HepG2 (cell line): ENCODE results near the gene ZBTB26. TPM values are rescaled to one million over a fixed set of nuclear protein-coding genes. Genes with fewer than 3 reads are reported as not detected.

Experiments used
- AKAP8 ChIP-seq: sonication (generic); formaldehyde crosslinking; IDR thresholded peaks from 2 replicates; pipeline ENCODE4 v1.5.1; 2020; ENCODE audit warnings: mild to moderate bottlenecking, missing genetic modification reagents
- ASH2L ChIP-seq: fragments of 300-600, 200-600 bp; sonication (generic); IDR thresholded peaks from 2 replicates; pipeline ENCODE4 v1.7.0; 2017; ENCODE audit warnings: low read depth, mild to moderate bottlenecking, moderate library complexity, mixed read lengths, low read length; ENCODE audit not compliant: insufficient read length
- DPF2 ChIP-seq: sonication (generic); formaldehyde crosslinking; IDR thresholded peaks from 2 replicates; pipeline ENCODE4 v1.4.0; 2020; ENCODE audit warnings: mild to moderate bottlenecking, low read depth, missing genetic modification reagents, borderline replicate concordance
- HNRNPLL ChIP-seq: fragments of 200-400 bp; formaldehyde crosslinking; IDR thresholded peaks from 2 replicates; pipeline ENCODE4 v1.6.1; 2017; ENCODE audit warnings: mild to moderate bottlenecking, low read depth, low read length; ENCODE audit not compliant: poor library complexity, severe bottlenecking
- MIER3 ChIP-seq: IDR thresholded peaks from 2 replicates; pipeline ENCODE4 v1.6.1; 2016; ENCODE audit warnings: missing compliant biosample characterization, borderline replicate concordance
- RFX5 ChIP-seq: IDR thresholded peaks from 2 replicates; pipeline ENCODE4 v1.6.1; 2011; ENCODE audit warnings: low read depth, low read length, improper control_type of control experiment
- SUZ12 ChIP-seq: fragments of 150-350 bp; IDR thresholded peaks from 2 replicates; pipeline ENCODE4 v1.6.1; 2014; ENCODE audit warnings: low read depth, low read length
- ZBTB20 ChIP-seq: sonication (generic); formaldehyde crosslinking; IDR thresholded peaks from 2 replicates; pipeline ENCODE4 v1.8.1; 2023; ENCODE audit warnings: missing genetic modification reagents, low read depth, mild to moderate bottlenecking, borderline replicate concordance
- ZEB1 ChIP-seq: IDR thresholded peaks from 2 replicates; pipeline ENCODE4 v1.6.1; 2012; ENCODE audit warnings: mild to moderate bottlenecking, low read depth, inconsistent platforms; ENCODE audit not compliant: insufficient replicate concordance
- ZNF12 ChIP-seq: sonication (generic); formaldehyde crosslinking; IDR thresholded peaks from 2 replicates; pipeline ENCODE4 v1.5.0; 2020; ENCODE audit warnings: missing genetic modification reagents
- ZNF30 ChIP-seq: sonication (generic); formaldehyde crosslinking; IDR thresholded peaks from 2 replicates; pipeline ENCODE4 v1.5.0; 2020; ENCODE audit warnings: mild to moderate bottlenecking, missing genetic modification reagents
- ZNF34 ChIP-seq: sonication (generic); formaldehyde crosslinking; IDR thresholded peaks from 2 replicates; pipeline ENCODE4 v1.4.0; 2020; ENCODE audit warnings: mild to moderate bottlenecking, missing genetic modification reagents, borderline replicate concordance
- ZNF570 ChIP-seq: sonication (generic); formaldehyde crosslinking; IDR thresholded peaks from 2 replicates; pipeline ENCODE4 v1.4.0; 2020; ENCODE audit warnings: mild to moderate bottlenecking, missing genetic modification reagents, borderline replicate concordance
- ZNF629 ChIP-seq: sonication (generic); formaldehyde crosslinking; conservative IDR thresholded peaks from 2 replicates; pipeline ENCODE4 v1.5.0; 2020; ENCODE audit warnings: missing genetic modification reagents
- ZNF644 ChIP-seq: IDR thresholded peaks from 2 replicates; pipeline ENCODE4 v1.6.1; 2016; ENCODE audit warnings: low read depth
- polyA plus RNA-seq, 8 experiments: library from polyadenylated mRNA; depleted of rRNA in 3 of 8; stranded (reverse) in 7 of 8; unstranded in 1 of 8; fragments of >200 nt; fragmentation: Illumina TruSeq in 4 of 8; extraction: Trizol in 4 of 8; gene quantifications; 2 replicates each; pipeline versions ENCODE4 v1.2.1 to v1.2.3, GENCODE V29; 2011 to 2016; ENCODE audit warnings: low read depth in 4 of 8, missing spikeins in 1 of 8, mixed read lengths in 1 of 8; ENCODE audit not compliant: insufficient read depth in 1 of 8
- total RNA-seq, 5 experiments: library from RNA; depleted of rRNA; stranded (reverse); fragments of >200 nt; fragmentation: Illumina TruSeq; extraction: Trizol; gene quantifications; 2 replicates each; pipeline ENCODE4 v1.2.3, GENCODE V29; 2016; ENCODE audit warnings: low read depth in 1 of 5
- TF ChIP-seq, protein P1 (sequence below): sonication (generic); formaldehyde crosslinking; IDR thresholded peaks from 2 replicates; pipeline ENCODE4 v1.4.0; 2020; ENCODE audit warnings: missing genetic modification reagents
- TF ChIP-seq, protein P2 (sequence below): sonication (generic); formaldehyde crosslinking; IDR thresholded peaks from 2 replicates; pipeline ENCODE4 v1.4.0; 2020; ENCODE audit warnings: missing genetic modification reagents
- TF ChIP-seq, protein P3 (sequence below): sonication (generic); formaldehyde crosslinking; IDR thresholded peaks from 2 replicates; pipeline ENCODE4 v1.4.0; 2020; ENCODE audit warnings: missing genetic modification reagents

Gene ZBTB26
- total and polyA plus RNA-seq, 2 of the 13 experiments (the other 11 are each of a cell fraction or from before 2014, with no cell fraction given) = 4.5 to 8.6 TPM

DNA sequence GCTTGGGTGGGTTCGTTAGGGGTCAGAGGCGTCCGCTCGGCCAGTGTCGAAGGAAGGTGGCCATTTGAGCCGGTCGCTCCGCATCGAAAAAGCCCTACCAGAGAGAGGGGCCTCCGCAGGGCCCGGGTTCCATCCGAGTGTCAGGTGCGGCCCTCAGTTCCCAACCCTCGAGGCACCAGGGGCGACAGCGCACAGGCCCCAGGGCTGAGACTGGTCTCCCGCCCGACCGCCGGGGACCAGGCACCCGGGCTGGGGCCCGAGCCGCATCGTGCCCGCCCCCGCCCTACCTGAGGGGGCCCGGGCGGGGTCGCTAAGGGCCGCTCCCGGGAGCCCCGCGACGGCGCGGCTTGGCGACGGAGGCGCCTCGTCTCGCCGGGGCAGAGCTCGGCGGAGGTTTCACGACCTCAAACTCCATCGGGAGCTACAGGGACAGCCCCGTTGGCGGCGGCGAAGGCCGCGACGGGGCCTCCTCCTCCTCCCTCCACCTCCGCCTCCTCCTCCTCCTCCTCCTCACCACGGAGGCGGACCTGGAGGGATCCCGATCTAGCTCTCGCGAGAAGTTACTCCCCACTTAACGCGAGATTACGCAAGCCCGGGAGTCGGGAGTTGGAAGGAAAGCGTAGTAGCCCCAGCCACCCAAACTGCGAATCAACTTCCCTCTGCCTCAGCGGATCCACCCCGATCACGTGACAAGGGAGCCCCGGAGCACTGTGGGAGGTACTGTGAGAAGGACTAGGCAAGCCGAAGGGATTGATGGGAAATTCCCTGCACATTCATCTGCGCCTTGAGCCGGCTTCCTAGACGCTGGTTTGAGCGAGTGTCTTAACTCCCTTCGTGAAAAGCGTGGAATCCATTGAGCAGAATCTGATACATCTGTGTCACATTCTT lies 26.2 kb downstream of the ZBTB26 start, which contains the start of gene RC3H2 (continued):
- TF ChIP-seq, protein P1, sequence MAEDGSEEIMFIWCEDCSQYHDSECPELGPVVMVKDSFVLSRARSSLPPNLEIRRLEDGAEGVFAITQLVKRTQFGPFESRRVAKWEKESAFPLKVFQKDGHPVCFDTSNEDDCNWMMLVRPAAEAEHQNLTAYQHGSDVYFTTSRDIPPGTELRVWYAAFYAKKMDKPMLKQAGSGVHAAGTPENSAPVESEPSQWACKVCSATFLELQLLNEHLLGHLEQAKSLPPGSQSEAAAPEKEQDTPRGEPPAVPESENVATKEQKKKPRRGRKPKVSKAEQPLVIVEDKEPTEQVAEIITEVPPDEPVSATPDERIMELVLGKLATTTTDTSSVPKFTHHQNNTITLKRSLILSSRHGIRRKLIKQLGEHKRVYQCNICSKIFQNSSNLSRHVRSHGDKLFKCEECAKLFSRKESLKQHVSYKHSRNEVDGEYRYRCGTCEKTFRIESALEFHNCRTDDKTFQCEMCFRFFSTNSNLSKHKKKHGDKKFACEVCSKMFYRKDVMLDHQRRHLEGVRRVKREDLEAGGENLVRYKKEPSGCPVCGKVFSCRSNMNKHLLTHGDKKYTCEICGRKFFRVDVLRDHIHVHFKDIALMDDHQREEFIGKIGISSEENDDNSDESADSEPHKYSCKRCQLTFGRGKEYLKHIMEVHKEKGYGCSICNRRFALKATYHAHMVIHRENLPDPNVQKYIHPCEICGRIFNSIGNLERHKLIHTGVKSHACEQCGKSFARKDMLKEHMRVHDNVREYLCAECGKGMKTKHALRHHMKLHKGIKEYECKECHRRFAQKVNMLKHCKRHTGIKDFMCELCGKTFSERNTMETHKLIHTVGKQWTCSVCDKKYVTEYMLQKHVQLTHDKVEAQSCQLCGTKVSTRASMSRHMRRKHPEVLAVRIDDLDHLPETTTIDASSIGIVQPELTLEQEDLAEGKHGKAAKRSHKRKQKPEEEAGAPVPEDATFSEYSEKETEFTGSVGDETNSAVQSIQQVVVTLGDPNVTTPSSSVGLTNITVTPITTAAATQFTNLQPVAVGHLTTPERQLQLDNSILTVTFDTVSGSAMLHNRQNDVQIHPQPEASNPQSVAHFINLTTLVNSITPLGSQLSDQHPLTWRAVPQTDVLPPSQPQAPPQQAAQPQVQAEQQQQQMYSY = no peak
- TF ChIP-seq ZNF12 (no peak), AKAP8 (CRISPR knock-in tag) (peak; percentile 62; the same call in 1 of the 2 replicates), ZNF34 (CRISPR knock-in tag) (no peak), SUZ12 (peak; percentile 54; the same call in 1 of the 2 replicates), ZNF30 (no peak), ZNF629 (no peak), ZNF644 (CRISPR knock-in tag) (no peak), DPF2 (CRISPR knock-in tag) (no peak), RFX5 (no peak), ZNF570 (no peak), HNRNPLL (peak; percentile 82), MIER3 (CRISPR knock-in tag) (peak; percentile 66; the same call in 1 of the 2 replicates), ZEB1 (no peak), ZBTB20 (CRISPR knock-in tag) (peak; percentile 13; the same call in 1 of the 2 replicates), ASH2L (peak; percentile 96)
- TF ChIP-seq, protein P2, sequence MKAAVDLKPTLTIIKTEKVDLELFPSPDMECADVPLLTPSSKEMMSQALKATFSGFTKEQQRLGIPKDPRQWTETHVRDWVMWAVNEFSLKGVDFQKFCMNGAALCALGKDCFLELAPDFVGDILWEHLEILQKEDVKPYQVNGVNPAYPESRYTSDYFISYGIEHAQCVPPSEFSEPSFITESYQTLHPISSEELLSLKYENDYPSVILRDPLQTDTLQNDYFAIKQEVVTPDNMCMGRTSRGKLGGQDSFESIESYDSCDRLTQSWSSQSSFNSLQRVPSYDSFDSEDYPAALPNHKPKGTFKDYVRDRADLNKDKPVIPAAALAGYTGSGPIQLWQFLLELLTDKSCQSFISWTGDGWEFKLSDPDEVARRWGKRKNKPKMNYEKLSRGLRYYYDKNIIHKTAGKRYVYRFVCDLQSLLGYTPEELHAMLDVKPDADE (CRISPR knock-in tag) = no peak
- TF ChIP-seq, protein P3, sequence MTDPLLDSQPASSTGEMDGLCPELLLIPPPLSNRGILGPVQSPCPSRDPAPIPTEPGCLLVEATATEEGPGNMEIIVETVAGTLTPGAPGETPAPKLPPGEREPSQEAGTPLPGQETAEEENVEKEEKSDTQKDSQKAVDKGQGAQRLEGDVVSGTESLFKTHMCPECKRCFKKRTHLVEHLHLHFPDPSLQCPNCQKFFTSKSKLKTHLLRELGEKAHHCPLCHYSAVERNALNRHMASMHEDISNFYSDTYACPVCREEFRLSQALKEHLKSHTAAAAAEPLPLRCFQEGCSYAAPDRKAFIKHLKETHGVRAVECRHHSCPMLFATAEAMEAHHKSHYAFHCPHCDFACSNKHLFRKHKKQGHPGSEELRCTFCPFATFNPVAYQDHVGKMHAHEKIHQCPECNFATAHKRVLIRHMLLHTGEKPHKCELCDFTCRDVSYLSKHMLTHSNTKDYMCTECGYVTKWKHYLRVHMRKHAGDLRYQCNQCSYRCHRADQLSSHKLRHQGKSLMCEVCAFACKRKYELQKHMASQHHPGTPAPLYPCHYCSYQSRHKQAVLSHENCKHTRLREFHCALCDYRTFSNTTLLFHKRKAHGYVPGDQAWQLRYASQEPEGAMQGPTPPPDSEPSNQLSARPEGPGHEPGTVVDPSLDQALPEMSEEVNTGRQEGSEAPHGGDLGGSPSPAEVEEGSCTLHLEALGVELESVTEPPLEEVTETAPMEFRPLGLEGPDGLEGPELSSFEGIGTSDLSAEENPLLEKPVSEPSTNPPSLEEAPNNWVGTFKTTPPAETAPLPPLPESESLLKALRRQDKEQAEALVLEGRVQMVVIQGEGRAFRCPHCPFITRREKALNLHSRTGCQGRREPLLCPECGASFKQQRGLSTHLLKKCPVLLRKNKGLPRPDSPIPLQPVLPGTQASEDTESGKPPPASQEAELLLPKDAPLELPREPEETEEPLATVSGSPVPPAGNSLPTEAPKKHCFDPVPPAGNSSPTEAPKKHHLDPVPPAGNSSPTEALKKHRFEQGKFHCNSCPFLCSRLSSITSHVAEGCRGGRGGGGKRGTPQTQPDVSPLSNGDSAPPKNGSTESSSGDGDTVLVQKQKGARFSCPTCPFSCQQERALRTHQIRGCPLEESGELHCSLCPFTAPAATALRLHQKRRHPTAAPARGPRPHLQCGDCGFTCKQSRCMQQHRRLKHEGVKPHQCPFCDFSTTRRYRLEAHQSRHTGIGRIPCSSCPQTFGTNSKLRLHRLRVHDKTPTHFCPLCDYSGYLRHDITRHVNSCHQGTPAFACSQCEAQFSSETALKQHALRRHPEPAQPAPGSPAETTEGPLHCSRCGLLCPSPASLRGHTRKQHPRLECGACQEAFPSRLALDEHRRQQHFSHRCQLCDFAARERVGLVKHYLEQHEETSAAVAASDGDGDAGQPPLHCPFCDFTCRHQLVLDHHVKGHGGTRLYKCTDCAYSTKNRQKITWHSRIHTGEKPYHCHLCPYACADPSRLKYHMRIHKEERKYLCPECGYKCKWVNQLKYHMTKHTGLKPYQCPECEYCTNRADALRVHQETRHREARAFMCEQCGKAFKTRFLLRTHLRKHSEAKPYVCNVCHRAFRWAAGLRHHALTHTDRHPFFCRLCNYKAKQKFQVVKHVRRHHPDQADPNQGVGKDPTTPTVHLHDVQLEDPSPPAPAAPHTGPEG = peak; percentile 80
